Vagina (tissue), 2 donors: ENCODE measurements around the gene PIMREG.

Source experiments
- POLR2A ChIP-seq, 2 donors: fragments of 450-650 bp; IDR thresholded peaks; one replicate each; pipeline ENCODE4 v1.6.1; 2017; ENCODE audit warnings: antibody characterized with exemption in 2 of 2, mild to moderate bottlenecking in 2 of 2, moderate library complexity in 2 of 2
- POLR2AphosphoS5 ChIP-seq, 2 donors: sonication (generic); formaldehyde crosslinking; IDR thresholded peaks; one replicate each; pipeline ENCODE4 v1.9.0; 2017; ENCODE audit warnings: antibody characterized with exemption in 2 of 2, mild to moderate bottlenecking in 2 of 2, low read depth in 1 of 2; ENCODE audit not compliant: insufficient read depth in 1 of 2
- TF ChIP-seq, protein P1 (sequence below), 3 experiments: fragments of 450-650 bp in 2 of 3; fragments of 200-600 bp in 1 of 3; sonication (generic) in 1 of 3; IDR thresholded peaks; one replicate each; pipeline ENCODE4 v1.5.1; 2017 to 2019; ENCODE audit warnings: antibody characterized with exemption in 3 of 3, mild to moderate bottlenecking in 2 of 3, moderate library complexity in 2 of 3

DNA sequence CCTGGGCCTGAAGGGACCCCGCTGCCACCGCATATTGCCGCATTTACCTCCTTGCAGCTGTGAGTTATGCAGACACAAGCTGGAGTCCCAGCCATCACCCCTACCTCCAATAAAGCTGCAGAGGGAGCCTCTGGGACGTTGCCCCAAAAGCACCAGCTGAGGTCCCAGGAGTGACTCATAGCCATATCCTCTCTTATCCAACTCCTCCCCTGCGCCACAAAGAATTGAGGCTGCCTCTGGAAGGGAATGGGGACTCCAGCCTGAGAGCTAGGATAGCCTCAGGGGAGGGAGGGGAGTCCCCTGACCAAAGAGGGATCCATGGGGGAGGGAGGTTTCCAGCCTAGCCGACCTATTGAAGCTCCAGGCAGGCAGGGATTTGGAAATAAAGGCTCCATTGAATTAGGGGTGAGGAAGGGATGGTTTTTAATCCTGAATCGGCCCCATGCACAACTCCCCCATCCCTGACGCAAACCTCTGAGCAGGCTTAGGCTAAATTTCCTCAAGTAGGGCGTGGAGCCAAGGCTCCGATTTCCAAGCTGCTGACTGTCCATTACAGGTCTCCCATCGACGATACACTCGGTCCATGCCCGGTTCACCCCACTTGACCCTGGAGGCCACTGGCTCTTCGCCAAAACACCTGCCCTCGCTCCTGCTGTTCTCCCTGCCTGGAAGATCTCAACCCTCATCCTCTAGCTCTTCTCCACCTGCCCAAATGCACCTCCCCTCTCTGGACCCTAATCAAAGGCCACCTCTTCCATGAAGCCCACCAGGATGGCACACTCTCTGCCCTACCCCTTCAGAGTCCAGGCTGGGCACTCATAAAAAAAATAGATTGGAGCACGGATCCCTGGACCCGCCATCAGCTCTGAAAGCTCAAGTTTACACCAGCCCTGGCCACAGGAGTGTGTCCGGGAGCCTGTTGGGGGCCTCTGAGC lies 27.5 kb downstream of the PIMREG start:
- TF ChIP-seq, protein P1, sequence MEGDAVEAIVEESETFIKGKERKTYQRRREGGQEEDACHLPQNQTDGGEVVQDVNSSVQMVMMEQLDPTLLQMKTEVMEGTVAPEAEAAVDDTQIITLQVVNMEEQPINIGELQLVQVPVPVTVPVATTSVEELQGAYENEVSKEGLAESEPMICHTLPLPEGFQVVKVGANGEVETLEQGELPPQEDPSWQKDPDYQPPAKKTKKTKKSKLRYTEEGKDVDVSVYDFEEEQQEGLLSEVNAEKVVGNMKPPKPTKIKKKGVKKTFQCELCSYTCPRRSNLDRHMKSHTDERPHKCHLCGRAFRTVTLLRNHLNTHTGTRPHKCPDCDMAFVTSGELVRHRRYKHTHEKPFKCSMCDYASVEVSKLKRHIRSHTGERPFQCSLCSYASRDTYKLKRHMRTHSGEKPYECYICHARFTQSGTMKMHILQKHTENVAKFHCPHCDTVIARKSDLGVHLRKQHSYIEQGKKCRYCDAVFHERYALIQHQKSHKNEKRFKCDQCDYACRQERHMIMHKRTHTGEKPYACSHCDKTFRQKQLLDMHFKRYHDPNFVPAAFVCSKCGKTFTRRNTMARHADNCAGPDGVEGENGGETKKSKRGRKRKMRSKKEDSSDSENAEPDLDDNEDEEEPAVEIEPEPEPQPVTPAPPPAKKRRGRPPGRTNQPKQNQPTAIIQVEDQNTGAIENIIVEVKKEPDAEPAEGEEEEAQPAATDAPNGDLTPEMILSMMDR (IDR thresholded peaks at IDR 0.05): no peak
- TF ChIP-seq POLR2A (IDR thresholded peaks at IDR 0.05) (no peak), POLR2AphosphoS5 (IDR thresholded peaks at IDR 0.05; ENCODE audit: insufficient read depth in 1 of 2, low read depth in 1 of 2) (no peak)
